ENCODE results near the gene MYL2. TPM values are rescaled to one million over a fixed set of nuclear protein-coding genes. Genes with fewer than 3 reads are reported as not detected.

Gene MYL2
- total RNA-seq, 2 experiments from 2014 or later = not detected

- Mint-ChIP-seq H3K4me1 (ENCODE audit: low read depth) (no peaks in the 10 kb centered on the region), H3K4me3 (no peak overlapping the region), H3K9me3 (no peaks in the 10 kb centered on the region), H3K27ac (no peak overlapping the region), H3K36me3 (ENCODE audit: low read depth) (no peaks in the 10 kb centered on the region), H3K27me3 (peaks cover 4% of the 10 kb centered on the region)
- no peak for TF ChIP-seq CTCF (IDR thresholded peaks at IDR 0.05)
- H3K4me1 ChIP-seq (ENCODE audit: insufficient read depth, low read length) = no peaks in the 10 kb centered on the region
- H3K27ac ChIP-seq (ENCODE audit: low read depth in 1 of 2, low read length in 2 of 2) = no peak overlapping the region
- ChIA-PET POLR2A (no interaction called here), CTCF (interaction anchor here (1.2 kb wide), 1 partner anchor 19 kb away, joined by 4 read pairs; no protein-coding TSS in a partner anchor)
- no peaks in the 10 kb centered on the region for H3K27me3 ChIP-seq (ENCODE audit: control insufficient read depth in 1 of 2, insufficient read depth in 2 of 2, low read length in 2 of 2)
- H3K36me3 ChIP-seq (ENCODE audit: insufficient read depth, low read length) = no peaks in the 10 kb centered on the region
- ATAC-seq (ENCODE audit: poor library complexity) (no peak), DNase-seq (peak in 2 of 14 experiments; percentile 22 to 23)
- intact Hi-C loops (cut with DNase I, micrococcal nuclease) = no loop called here
- no peaks in the 10 kb centered on the region for H3K9me3 ChIP-seq (ENCODE audit: control insufficient read depth in 1 of 2, insufficient read depth in 1 of 2, low read length in 2 of 2)
- no peak overlapping the region for H3K4me3 ChIP-seq (ENCODE audit: low read length)
Observed at GRCh38 chr12:110869026-110869425, 51.4 kb downstream of the MYL2 start.

DNA sequence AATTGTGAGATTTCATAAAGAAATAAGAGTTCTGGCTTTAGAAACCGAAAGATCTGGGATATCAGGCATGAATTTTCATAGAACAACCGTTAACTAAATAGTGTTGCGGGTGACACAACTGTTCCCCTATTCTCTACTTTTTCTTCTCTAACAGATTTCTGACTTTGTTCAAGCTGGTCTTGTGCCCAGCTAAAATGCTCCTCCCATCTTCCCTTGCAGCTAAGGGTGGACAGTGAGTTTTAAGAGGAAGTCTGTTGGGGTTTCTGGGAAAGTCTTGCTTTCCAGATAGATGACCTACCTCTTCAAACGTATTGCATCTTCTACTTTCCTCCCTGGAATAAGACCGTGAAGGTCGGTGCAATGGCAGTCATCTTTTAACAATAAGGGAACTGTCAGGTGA lies 54.9 kb downstream of the MYL2 start:
- Histone ChIP-seq H3K9me3 (ENCODE audit: control insufficient read depth in 1 of 2, insufficient read depth in 1 of 2, low read length in 2 of 2) (no peaks in the 10 kb centered on the region), H3K27me3 (ENCODE audit: control insufficient read depth in 1 of 2, insufficient read depth in 2 of 2, low read length in 2 of 2) (no peaks in the 10 kb centered on the region), H3K4me1 (ENCODE audit: insufficient read depth, low read length) (no peaks in the 10 kb centered on the region), H3K4me3 (ENCODE audit: low read length) (no peak overlapping the region), H3K36me3 (ENCODE audit: insufficient read depth, low read length) (no peaks in the 10 kb centered on the region), H3K27ac (ENCODE audit: low read depth in 1 of 2, low read length in 2 of 2) (no peak overlapping the region)
- no peak for TF ChIP-seq CTCF (IDR thresholded peaks at IDR 0.05)
- DNase-seq (no peak), ATAC-seq (ENCODE audit: poor library complexity) (no peak)
- intact Hi-C loops (cut with DNase I, micrococcal nuclease) = no loop called here
- CTCF ChIA-PET = no interaction called here
- no peak overlapping the region for H3K4me3 Mint-ChIP-seq
- no peaks in the 10 kb centered on the region for H3K27me3 Mint-ChIP-seq
- no peak overlapping the region for H3K27ac Mint-ChIP-seq
- POLR2A ChIA-PET = no interaction called here
- H3K4me1 Mint-ChIP-seq (ENCODE audit: low read depth) = peaks cover 5% of the 10 kb centered on the region
- no peaks in the 10 kb centered on the region for H3K9me3 Mint-ChIP-seq
- no peaks in the 10 kb centered on the region for H3K36me3 Mint-ChIP-seq (ENCODE audit: low read depth)

DNA sequence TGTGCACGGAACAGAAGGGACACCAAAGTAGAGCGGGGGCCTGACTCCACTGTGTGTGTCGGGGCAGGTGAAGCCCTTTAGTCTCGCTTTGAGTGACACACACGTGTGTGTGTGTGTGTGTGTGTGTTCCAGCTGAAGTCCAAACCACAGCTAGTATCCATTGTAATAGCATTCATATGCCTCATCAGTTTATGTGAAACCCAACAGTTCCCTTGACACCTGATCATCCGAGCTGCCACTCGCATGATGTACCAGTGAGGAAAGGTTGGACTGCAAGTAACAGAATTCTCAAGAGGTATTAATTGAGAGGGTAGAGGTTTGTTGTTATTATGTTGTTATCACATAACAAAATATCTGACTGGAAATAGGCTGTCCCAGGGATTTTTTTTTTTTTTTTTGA lies 57.2 kb downstream of the MYL2 start:
- no peaks in the 10 kb centered on the region for H3K36me3 ChIP-seq (ENCODE audit: insufficient read depth, low read length)
- Mint-ChIP-seq H3K9me3 (no peaks in the 10 kb centered on the region), H3K27me3 (no peaks in the 10 kb centered on the region), H3K36me3 (ENCODE audit: low read depth) (no peaks in the 10 kb centered on the region), H3K4me1 (ENCODE audit: low read depth) (peaks cover 5% of the 10 kb centered on the region), H3K27ac (no peak overlapping the region), H3K4me3 (no peak overlapping the region)
- TF ChIP-seq CTCF (IDR thresholded peaks at IDR 0.05) = no peak
- H3K4me1 ChIP-seq (ENCODE audit: insufficient read depth, low read length) = no peaks in the 10 kb centered on the region
- POLR2A ChIA-PET = no interaction called here
- no peaks in the 10 kb centered on the region for H3K9me3 ChIP-seq (ENCODE audit: control insufficient read depth in 1 of 2, insufficient read depth in 1 of 2, low read length in 2 of 2)
- H3K27ac ChIP-seq (ENCODE audit: low read depth in 1 of 2, low read length in 2 of 2) = no peak overlapping the region
- no peak overlapping the region for H3K4me3 ChIP-seq (ENCODE audit: low read length)
- intact Hi-C loops (cut with DNase I, micrococcal nuclease) = no loop called here
- ATAC-seq (ENCODE audit: poor library complexity) (no peak), DNase-seq (no peak)
- CTCF ChIA-PET = no interaction called here
- H3K27me3 ChIP-seq (ENCODE audit: control insufficient read depth in 1 of 2, insufficient read depth in 2 of 2, low read length in 2 of 2) = no peaks in the 10 kb centered on the region
